Fibroblast of lung (primary cell): Measurements from ENCODE around the gene IL10RA.
A peak's percentile ranks its signal among the peaks of the same experiment; 100 is the strongest.

Experiments
- CTCF ChIP-seq, 2 donors: IDR thresholded peaks in 1 of 2; conservative IDR thresholded peaks in 1 of 2; 1 replicate in 1 of 2; 2 replicates in 1 of 2; pipeline ENCODE4 v1.5.1; 2011 to 2012; ENCODE audit warnings: low read length in 2 of 2, control low read depth in 1 of 2, inconsistent platforms in 1 of 2, low read depth in 1 of 2, mild to moderate bottlenecking in 1 of 2
- EZH2 ChIP-seq: IDR thresholded peaks from 2 replicates; pipeline ENCODE4 v1.5.1; 2012; ENCODE audit warnings: low read length, control low read depth, mild to moderate bottlenecking; ENCODE audit errors: missing control alignments

- TF ChIP-seq CTCF (conservative IDR thresholded peaks at IDR 0.05 in 1 of 2, IDR thresholded peaks at IDR 0.05 in 1 of 2; ENCODE audit: low read depth in 1 of 2, low read length in 2 of 2): peak; percentile 97 to 99
- no peak for TF ChIP-seq EZH2
Observed at GRCh38 chr11:117946842-117947526, 39.2 kb upstream of the IL10RA start.
